Activated naive CD4-positive, alpha-beta T cell treated with anti-CD3 and anti-CD28 coated beads, Interleukin-2, amount 50 U/mL, for 72 hours (primary cell): Measurements from ENCODE around the gene KIAA0513. TPM values are rescaled to one million over a fixed set of nuclear protein-coding genes. Genes with fewer than 3 reads are reported as not detected.

Experiments used
- ATAC-seq, 2 donors: fragments of 150-1000 bp; cut with Tn5 transposase; 2 replicates each; pipeline ENCODE4 v1.10.0; 2021; ENCODE audit warnings: mild to moderate bottlenecking in 2 of 2, moderate library complexity in 2 of 2
- DNase-seq, 2 donors: peaks; one replicate each; pipeline ENCODE4 v3.0.0; 2021 to 2022; ENCODE audit warnings: low spot score in 2 of 2
- H3K27ac Mint-ChIP-seq, 2 donors: one replicate each; pipeline ENCODE4 v1.8.0; 2022; ENCODE audit warnings: mild to moderate bottlenecking in 2 of 2, mixed read lengths in 2 of 2
- H3K36me3 Mint-ChIP-seq, 2 donors: one replicate each; pipeline ENCODE4 v1.8.0; 2022; ENCODE audit warnings: mixed read lengths in 2 of 2
- H3K9me3 Mint-ChIP-seq, 2 donors: one replicate each; pipeline ENCODE4 v1.8.0; 2022; ENCODE audit warnings: mixed read lengths in 2 of 2
- total RNA-seq, 2 donors: library from RNA; stranded (reverse); gene quantifications; one replicate each; pipeline ENCODE4 v1.2.3, GENCODE V29; 2022

KIAA0513 gene
- total RNA-seq, 2 donors from 2014 or later = 5.5 to 15.0 TPM

DNA sequence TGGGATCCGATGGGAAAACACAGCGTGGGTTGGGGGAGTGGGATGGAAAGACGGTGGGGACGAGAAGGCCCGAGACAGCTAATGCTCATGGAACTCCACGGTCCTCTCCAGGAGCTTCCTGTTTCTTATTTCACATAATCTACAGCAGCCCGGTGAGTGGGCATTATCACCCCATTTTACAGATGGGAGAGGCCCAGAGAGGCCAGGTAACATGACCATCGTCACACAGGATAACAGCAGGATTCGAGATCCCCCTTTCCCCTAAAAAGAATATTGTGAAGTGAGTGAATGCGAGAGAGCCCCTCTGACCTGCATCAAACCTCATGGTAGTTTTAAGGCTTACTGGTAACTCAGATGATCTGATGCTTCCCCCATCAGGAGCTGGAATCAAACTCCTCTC is 72.7 kb downstream of the KIAA0513 start:
- Mint-ChIP-seq H3K9me3 (no peaks in the 10 kb centered on the region), H3K36me3 (no peaks in the 10 kb centered on the region), H3K27ac (peak overlapping the region in 1 of 2 donors; percentile 72)
- no peak for DNase-seq
- ATAC-seq = no peak

DNA sequence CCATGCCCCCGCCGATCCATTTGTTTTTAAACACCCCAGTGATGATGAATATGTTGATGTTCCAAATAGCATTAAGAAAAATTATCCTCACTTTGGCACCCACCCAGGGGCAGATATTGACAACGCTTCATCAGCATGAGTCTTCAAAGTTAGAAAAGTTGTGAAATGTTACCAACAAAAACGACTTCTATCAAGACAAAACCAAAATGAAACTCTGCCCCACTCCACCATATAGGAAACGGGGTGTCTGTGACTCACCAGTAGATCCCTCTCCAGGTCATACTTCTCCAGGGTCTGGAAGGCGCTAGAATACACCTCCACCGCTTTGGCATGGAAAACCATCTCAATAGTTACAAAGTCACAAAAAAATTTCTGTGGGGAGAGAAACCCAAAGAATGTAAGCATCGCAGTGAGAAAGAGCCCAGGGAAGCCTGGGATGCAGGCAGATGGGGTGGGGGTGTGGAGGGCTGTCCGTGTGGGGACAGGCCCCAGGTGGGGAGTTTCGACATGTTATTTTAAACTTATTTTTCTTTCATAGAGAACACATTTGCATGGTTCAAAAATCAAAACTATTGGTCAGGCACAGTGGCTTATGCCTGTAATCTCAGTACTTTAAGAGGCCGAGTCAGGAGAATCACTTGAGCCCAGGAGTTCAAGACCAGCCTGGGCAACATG is 74.5 kb downstream of the KIAA0513 start:
- Mint-ChIP-seq H3K36me3 (no peaks in the 10 kb centered on the region), H3K9me3 (no peaks in the 10 kb centered on the region), H3K27ac (peak overlapping the region in 1 of 2 donors; percentile 77)
- no peak for ATAC-seq
- DNase-seq = no peak

DNA sequence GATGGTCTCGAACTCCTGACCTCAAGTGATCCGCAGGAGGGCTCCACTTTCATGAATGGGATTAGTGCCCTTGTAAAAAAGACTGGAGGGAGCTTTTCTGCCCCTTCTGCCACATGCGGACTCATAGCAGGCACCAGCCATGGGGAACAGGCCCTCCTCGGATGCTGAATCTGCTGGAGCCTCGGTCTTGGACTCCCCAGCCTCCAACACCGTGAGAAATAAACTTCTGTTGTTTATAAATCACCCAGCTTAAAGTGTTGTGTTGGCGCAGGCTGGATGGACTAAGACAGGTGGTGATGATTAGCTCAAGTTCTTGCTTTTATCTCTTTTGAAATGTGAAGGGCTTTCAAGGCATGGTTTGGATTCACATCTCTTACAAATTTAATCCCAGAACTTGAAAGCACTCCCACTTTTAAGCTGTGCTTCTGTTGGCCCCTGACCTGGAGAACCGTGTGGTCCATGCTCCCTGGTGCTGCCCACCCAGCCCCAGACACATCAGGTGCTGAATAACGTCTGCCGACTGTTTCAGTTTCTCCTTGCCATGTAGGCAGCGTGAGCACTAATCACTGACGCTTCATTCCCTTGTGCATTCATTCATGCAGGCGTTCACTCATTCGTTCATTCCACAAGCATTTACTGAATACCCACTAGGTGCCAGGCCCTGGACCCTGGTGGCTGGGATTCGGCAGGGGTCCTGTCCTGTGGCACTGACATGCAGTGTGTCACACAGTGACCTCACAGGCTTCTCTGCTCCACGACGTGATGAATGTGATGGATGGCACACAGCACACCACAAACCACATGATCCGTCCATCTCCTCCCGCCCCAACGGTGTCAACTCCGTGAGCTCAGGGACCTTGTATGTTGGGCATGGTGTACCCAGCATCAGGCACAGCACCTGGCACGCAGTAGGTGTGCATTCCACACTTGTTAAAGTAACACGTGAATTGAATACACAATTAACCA is 75.8 kb downstream of the KIAA0513 start:
- peak overlapping the region; percentile 33 to 76 for H3K27ac Mint-ChIP-seq

DNA sequence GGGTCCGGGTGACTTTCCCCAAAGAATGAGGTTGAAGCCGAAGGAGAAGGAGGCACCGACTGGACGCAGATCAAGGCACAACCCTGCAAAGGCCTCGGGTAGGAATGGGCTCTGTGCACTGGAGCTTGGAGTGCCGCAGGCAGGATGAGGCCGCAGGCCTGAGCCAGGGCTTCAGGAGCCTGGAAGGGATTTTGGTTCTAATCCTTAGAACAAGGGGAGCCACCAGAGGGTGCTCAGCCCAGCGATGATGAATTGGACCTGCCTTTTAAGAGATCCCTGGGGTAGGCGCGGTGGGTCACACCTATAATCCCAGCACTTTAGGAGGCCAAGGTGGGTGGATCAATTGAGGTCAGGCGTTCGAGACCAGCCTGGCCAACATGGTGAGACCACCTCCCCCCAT is 76.6 kb downstream of the KIAA0513 start:
- no peak for DNase-seq
- ATAC-seq = no peak
- H3K36me3 Mint-ChIP-seq = no peaks in the 10 kb centered on the region
- no peaks in the 10 kb centered on the region for H3K9me3 Mint-ChIP-seq
- H3K27ac Mint-ChIP-seq = peak overlapping the region in 1 of 2 donors; percentile 76

More for the DNA sequence above, 75.8 kb downstream of the KIAA0513 start:
- DNase-seq = no peak
- no peak for ATAC-seq
- Mint-ChIP-seq H3K9me3 (no peaks in the 10 kb centered on the region), H3K36me3 (no peaks in the 10 kb centered on the region)

DNA sequence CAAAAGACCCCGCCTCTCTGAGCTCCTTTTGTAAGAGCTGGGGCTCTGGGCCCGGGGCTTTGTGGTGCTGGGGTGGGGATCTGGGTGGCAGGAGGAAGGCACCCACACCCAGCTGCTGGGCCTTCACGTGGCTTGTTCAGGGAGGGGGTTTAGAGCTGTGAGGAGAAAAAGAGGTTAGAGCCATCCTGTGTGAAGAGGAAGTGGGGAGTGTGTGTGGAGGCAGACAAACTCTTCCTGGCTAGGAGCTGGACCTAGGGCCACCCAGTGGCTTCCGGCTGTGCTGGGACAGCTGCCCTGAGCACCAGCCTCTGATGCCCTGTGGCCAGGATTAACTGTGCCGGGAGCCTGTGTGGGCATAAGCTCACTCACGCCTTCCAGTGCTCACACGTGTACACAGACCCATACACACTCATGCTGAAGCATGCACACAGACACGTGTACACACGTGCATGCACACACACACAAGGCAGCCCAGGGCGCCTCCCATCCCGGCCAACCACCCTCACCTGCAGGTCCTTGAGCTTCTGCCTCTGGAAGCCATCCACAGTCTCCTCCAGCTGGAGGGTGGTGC is 77.3 kb downstream of the KIAA0513 start:
- H3K27ac Mint-ChIP-seq = peak overlapping the region; percentile 76 to 94
- no peaks in the 10 kb centered on the region for H3K9me3 Mint-ChIP-seq
- H3K36me3 Mint-ChIP-seq = no peaks in the 10 kb centered on the region
- DNase-seq = no peak
- peak; percentile 47 to 76 for ATAC-seq

DNA sequence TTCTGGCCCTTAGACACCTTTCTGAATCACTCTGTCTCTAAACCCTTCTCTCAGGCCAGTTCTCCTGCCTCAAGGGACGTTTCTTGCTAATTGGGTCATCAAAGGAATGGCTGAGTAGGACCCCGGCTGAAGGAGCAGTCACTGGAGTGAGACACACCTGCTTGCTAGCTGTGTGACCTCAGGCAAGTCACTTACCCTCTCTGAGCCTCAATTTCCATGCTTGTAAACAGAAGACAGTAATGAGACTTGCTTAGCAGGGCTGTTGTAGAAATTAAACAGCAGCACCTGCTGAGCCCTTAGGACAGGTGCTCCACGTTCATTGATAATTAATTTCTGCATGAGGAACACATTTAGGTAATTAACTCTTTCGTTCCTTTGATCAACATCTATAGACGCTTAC is 77.9 kb downstream of the KIAA0513 start:
- H3K36me3 Mint-ChIP-seq = no peaks in the 10 kb centered on the region
- no peaks in the 10 kb centered on the region for H3K9me3 Mint-ChIP-seq
- DNase-seq = no peak
- ATAC-seq = no peak
- peak overlapping the region in 1 of 2 donors; percentile 76 for H3K27ac Mint-ChIP-seq

DNA sequence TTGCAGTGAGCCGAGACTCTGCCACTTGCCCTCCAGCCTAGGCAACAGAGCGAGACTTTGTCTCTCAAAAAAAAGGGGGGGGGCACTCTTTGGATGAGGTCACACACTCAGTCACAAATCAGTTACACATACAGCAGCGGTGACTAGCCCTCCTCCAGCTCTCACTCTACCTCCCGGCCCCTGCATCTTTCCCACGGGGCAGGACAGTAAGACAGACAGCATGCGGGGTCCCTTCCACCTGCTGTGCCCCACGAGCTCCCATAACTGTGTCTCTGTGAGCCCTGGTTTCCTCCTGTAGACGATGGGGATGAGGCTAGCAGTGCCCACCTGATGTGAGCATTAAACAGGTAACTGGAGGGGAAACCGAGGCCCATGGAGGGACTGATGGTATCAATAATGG is 79.5 kb downstream of the KIAA0513 start:
- no peak overlapping the region for H3K27ac Mint-ChIP-seq
- no peaks in the 10 kb centered on the region for H3K9me3 Mint-ChIP-seq
- DNase-seq (no peak), ATAC-seq (no peak)
- H3K36me3 Mint-ChIP-seq = no peaks in the 10 kb centered on the region

DNA sequence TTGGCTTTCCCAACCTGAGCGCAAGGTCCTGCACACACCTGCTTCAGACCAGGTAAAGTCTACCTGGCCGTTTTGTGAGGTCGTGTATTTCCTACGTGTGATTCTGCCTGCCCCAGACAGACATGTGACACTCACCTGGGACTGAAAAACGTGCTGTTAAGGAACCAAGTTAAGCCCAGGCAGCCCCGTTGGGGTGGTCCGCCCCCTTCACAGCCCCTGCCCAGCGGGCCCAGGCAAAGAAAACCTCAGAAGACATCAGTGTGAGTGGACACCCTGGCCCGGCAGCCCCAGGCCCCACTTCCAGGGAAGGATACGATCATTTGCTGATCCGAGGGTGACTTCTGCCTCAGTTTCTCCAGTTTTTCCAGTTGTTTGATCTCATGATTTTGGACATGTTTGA is 79.9 kb downstream of the KIAA0513 start:
- Mint-ChIP-seq H3K27ac (no peak overlapping the region), H3K36me3 (no peaks in the 10 kb centered on the region), H3K9me3 (no peaks in the 10 kb centered on the region)
- ATAC-seq = no peak
- DNase-seq = no peak

DNA sequence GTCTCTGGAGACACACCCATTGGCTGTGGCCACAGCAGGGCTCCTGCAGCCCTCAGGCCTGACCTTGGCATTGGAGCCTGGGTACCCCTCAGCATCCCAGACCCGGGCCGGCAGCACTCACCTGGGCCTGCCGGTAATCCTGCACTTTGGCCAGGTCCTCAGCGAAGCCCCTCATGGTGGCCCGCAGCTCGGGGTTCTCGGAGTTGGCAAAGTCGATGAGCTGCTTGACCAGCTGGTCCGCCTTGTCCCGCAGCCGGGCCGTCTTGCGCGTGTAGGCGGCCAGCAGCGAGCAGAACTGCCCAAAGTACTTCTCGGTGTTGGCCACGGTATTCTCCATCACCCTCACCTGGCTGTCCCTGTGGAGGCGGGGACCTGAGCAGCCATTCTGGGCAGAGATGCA is 82.5 kb downstream of the KIAA0513 start:
- DNase-seq (no peak), ATAC-seq (no peak)
- H3K9me3 Mint-ChIP-seq = no peaks in the 10 kb centered on the region
- H3K36me3 Mint-ChIP-seq = no peaks in the 10 kb centered on the region
- H3K27ac Mint-ChIP-seq = no peak overlapping the region

DNA sequence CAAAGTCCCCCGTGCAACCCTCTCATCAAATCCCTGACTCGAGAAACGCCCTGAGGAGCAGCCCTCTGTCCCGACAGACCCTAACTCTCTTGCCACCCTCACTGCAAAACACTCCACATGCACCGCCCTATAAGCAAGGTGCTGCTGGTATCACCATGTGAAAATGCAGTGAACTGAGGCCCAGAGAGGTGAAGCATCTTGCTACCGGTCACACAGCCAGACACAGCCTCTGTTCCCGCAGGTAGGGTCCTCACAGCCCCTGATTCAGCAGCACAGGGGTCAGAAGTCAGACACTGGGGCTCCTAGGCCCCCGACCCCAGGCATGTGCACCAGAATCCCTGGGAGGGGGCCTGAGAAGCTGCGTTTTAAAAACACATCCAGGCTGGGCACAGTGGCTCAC is 83.6 kb downstream of the KIAA0513 start:
- DNase-seq (no peak), ATAC-seq (no peak)
- Mint-ChIP-seq H3K27ac (no peak overlapping the region), H3K9me3 (no peaks in the 10 kb centered on the region), H3K36me3 (no peaks in the 10 kb centered on the region)

DNA sequence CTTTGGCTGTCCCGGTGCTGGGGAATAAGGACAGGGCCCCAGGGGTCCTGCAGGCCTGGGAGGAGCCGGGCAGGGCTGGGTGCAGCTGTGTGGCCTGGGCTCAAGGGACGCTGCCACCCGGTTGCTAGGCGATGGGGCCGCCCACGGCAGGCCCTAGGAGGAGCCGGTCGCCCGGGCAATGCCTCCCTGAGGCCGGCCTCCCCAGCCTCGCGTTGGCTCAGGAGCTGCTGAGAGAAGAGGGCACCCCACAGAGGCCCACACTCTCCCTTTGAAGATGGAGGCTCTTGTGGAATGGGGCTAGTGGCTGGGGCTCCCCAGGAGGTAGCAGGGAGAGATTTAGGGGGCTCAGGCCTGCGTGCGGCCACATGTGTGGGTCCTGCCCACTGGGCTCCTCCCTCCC is 84.8 kb downstream of the KIAA0513 start, which contains the start of gene CIBAR2:
Gene CIBAR2, minus strand, starts transcription at position 109 of the 400 bp plus-strand sequence. CDS start 120 bp downstream, outside the sequence.
- ATAC-seq = no peak
- Mint-ChIP-seq H3K36me3 (no peaks in the 10 kb centered on the region), H3K27ac (peak within 1 kb of the TSS in 1 of 2 donors; percentile 94), H3K9me3 (no peaks in the 10 kb centered on the region)
- no peak for DNase-seq

DNA sequence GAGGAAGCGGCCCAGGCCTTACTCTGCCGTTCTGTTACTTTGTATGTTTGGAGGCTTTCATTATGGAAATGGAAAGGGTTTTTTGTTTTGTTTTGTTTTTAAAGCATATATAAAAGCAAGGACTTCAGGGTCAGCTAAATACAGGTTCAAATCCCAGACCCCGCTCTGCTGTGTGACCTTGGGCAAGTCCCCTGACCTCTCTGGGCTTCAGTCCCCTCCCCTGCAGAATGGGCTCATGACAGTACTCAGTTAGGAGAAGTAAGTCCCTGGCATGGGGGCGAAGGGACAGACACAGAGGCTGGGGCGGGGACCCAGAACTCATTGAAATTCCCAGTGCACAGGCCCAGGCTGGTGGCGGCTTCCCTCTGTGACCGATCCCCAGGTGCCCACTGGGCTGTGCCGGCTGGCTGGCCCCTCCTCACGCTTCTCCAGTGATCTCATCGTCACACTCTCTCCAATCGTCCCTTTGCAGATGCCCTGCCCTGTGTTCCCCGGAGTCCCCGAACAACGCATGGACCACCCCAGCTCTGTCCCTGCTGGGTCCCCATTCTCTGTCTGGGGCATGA is 85.7 kb downstream of the KIAA0513 start:
- Mint-ChIP-seq H3K9me3 (no peaks in the 10 kb centered on the region), H3K36me3 (no peaks in the 10 kb centered on the region), H3K27ac (no peak overlapping the region)
- ATAC-seq (no peak), DNase-seq (no peak)

DNA sequence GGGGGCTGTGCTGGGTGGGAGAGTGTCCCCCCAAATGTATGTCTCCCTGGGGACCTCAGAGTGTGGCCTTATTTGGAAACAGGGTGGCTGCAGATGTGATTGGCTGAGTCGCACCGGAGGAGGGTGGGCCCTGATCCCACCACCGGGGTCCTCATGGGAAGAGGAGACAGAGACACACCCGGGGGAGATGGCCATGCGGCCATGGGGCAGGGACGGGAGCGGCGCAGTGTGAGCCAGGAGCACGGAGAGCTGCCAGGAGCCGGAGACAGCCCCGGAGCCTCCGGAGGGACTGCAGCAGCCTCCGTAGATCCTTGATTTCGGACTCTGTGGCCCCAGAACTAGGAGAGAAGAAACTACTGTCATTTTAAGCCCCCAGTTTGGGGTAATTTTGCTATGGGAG is 86.3 kb downstream of the KIAA0513 start:
- DNase-seq (no peak), ATAC-seq (no peak)
- H3K9me3 Mint-ChIP-seq = no peaks in the 10 kb centered on the region
- no peak overlapping the region for H3K27ac Mint-ChIP-seq
- no peaks in the 10 kb centered on the region for H3K36me3 Mint-ChIP-seq

DNA sequence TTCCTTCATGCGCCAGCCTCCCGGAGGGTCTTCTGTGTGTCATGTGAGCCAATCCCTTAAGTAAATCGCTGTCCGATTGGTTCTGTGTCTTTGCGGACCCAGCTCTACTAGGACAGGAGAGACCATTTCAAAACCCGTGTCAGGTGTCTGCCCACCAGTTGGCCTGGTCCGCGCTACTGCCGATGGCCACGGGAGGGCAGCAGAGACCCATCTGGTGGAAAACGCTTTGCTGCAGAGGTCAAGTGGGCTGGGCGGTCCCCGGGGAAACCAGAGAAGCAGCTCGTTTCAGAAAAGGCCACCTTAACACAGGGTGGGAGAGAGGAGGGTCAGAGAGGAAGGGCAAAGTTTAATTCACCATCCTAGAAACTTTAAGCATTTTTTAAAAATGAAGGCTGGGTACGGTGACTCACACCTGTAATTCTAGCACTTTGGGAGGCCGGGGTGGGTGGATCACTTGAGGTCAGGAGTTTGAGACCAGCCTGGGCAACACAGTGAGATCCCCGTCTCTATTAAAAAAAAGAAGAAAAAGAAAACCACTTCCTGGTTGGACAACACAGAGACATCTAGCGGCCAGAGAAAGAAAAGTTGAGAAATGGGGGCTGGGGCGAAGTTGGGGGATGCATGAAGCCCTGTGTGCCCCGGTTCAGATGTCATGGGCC is 87.4 kb downstream of the KIAA0513 start:
- Mint-ChIP-seq H3K36me3 (no peaks in the 10 kb centered on the region), H3K27ac (peak overlapping the region; percentile 77 to 82), H3K9me3 (no peaks in the 10 kb centered on the region)
- DNase-seq (peak; percentile 86 to 95), ATAC-seq (peak; percentile 91 to 93)

DNA sequence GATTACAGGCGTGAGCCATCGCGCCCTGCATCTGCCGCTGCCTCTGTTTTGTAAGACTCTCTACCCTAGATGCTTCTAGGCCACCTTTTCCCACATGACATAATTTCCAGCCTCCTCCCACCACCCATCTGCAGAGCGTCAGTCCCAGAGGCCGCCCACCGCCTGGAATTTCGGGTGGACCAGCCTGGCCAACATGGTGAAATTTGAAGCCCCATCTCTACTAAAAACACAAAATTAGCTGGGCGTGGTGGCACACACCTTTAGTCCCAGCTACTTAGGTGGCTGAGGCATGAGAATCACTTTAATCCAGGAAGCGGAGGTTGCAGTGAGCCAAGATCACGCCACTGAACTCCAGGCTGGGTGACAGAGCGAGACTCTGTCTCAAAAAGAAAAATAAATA is 89.8 kb downstream of the KIAA0513 start:
- Mint-ChIP-seq H3K9me3 (no peaks in the 10 kb centered on the region), H3K36me3 (no peaks in the 10 kb centered on the region), H3K27ac (no peak overlapping the region)
- DNase-seq (no peak), ATAC-seq (no peak)

DNA sequence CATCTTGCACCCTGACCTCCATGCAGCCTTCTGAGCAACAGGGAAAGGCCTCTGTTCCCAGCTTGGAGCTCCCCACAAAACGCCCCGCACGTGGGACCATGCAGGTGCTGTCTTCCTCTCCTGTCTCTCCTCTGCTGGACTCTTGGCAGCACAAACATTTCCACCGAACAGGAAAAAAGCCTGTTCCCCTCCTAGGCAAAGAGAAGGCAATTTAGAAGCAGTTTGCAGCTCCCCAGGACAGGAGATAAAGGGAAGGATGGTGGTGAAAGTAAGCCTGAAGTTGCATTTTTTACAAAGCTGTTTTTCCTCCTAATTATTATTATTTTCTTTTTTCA is 92.4 kb downstream of the KIAA0513 start:
- Mint-ChIP-seq H3K9me3 (no peaks in the 10 kb centered on the region), H3K36me3 (no peaks in the 10 kb centered on the region), H3K27ac (no peak overlapping the region)
- ATAC-seq = no peak
- DNase-seq = no peak
